ENCODE measurements around the gene ZRANB1. TPM values are rescaled to one million over a fixed set of nuclear protein-coding genes. Genes with fewer than 3 reads are reported as not detected.

Gene ZRANB1
- total RNA-seq, 1 donor from 2014 or later: 14.9 TPM

DNA sequence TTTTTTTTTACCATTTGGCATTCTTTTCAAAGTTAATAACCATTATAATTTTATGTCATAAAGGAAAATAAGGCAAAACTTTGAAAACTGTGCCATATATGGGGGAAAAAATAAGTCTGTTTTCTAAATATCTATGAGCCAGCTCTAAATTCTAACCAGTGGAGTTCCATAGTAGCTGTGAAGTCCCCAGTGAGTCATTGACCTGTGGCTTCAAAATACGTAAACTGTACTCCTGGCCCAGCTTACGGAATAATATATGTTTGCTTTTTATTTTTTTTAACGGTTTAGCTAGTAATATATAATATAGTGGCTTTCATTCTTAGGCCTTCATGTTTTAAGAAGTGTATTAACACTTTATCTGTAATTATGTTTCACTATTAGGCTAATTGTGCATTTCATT, 20.5 kb downstream of the ZRANB1 start:
- H3K9me3 Mint-ChIP-seq: no peaks in the 10 kb centered on the region
- H3K36me3 Mint-ChIP-seq (ENCODE audit: low read depth): peaks cover 5% of the 10 kb centered on the region
- no peak overlapping the region for H3K27ac Mint-ChIP-seq
- peaks cover 11% of the 10 kb centered on the region for H3K4me1 Mint-ChIP-seq
- intact Hi-C loops (cut with micrococcal nuclease): no loop called here
- no peaks in the 10 kb centered on the region for H3K27me3 Mint-ChIP-seq
- no peak for DNase-seq
- H3K4me3 Mint-ChIP-seq: no peak overlapping the region

DNA sequence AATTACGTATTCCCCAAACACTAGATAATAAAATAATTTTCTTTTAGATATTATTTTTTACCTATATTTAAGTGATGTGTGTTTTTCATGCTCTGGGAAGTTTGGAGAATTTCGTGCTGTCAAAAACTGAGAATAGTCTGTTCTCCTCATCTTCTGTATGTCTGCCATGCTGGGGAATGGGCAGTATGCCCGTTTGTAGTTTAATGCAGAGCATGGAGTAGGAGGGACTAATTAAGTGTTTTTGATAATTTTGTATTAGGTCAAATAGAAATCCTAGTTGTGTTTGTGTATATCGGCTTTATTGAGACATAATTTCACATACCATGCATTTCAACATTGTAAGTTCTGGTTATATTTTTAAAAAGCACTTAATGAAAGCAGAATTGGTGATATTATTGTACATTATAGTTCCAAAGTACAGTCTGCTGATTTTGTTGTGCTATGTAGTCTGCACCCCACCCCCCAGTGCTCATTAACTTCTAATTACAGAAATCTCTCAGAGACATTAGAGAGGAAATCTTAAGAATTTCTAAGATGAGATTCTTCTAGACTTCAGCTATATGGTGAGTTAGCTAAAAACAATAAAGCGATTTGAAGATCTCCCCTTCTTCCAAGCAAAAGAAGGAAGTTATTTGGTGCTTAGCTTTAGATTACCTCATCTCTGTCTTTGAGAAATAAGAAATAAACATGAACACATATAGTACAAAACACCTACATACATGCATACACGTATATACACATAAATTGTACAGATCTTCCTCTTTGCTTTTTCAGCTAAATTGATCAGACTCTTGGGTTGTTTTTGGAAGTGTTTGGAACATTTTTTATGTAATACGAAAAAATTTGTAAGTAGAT, 22.2 kb downstream of the ZRANB1 start:
- Mint-ChIP-seq H3K36me3 (ENCODE audit: low read depth) (peaks cover 16% of the 10 kb centered on the region), H3K4me1 (peaks cover 11% of the 10 kb centered on the region), H3K27ac (no peak overlapping the region), H3K4me3 (no peak overlapping the region), H3K9me3 (no peaks in the 10 kb centered on the region), H3K27me3 (no peaks in the 10 kb centered on the region)
- intact Hi-C loops (cut with micrococcal nuclease): no loop called here
- DNase-seq: no peak

DNA sequence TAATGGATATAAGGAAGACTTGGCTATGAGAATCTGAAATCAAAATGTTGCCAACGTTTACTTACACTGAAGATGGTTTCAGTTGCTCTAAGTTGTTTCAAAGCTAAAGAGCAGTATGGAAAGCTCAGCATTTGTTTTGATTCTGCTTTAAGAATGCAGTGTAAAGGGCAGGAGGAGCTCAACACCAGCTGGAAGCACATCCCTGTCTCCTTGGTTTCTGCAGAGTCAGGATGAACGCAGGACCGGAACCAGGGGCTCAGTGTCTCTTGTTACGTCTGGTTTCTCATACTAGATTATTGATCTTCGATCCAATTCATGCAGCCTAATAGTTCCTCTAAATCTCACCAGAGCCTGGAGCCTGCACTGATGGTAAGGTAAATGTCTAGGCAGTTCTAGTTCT, 24.1 kb downstream of the ZRANB1 start:
- no peak overlapping the region for H3K4me3 Mint-ChIP-seq
- H3K27me3 Mint-ChIP-seq: no peaks in the 10 kb centered on the region
- peaks cover 20% of the 10 kb centered on the region for H3K36me3 Mint-ChIP-seq (ENCODE audit: low read depth)
- intact Hi-C loops (cut with micrococcal nuclease): no loop called here
- H3K9me3 Mint-ChIP-seq: no peaks in the 10 kb centered on the region
- no peak for DNase-seq
- no peak overlapping the region for H3K27ac Mint-ChIP-seq
- H3K4me1 Mint-ChIP-seq: peaks cover 10% of the 10 kb centered on the region

DNA sequence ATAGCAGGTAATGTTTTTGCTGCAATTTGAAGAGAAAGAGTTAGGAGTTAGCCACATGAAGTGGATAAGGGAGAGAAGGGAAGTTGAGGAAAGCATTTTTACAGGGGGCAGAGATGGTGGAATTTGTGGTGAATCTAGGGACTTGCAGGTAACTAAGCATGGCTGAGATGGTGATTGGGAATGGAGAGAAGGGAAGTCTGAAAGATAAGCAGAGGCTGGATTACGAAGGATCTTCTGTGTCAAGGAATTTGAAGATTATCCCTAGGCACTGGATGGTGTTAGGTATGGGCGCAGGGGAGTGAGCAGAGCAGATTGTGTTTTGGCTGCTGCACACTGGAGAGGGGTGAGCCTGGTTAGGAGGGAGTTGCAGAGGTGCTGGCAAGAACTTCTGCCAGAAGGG, 25.3 kb downstream of the ZRANB1 start:
- Mint-ChIP-seq H3K4me3 (no peak overlapping the region), H3K27me3 (no peaks in the 10 kb centered on the region), H3K9me3 (no peaks in the 10 kb centered on the region), H3K27ac (no peak overlapping the region), H3K4me1 (peaks cover 11% of the 10 kb centered on the region), H3K36me3 (ENCODE audit: low read depth) (peaks cover 20% of the 10 kb centered on the region)
- intact Hi-C loops (cut with micrococcal nuclease): no loop called here
- DNase-seq: no peak

DNA sequence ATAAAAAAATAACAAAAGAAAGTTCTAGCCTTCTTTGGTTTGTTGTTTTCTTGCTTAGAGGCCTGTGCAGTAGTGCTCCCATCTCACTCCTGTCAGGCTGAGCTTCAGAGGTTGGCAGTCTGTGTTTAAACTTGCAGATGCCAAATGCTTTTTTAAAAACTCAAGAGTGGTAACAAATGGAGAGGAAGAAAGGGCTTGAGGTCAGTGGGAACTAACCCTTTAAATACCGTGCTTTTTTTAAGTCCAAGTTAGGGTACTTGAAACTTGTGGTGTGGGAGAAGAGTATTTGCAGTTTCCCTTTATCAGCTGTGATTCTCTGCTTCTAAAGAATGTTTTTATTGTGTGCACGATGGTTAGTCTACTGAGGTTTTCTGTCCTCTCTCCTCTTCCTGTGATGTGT, 29.4 kb downstream of the ZRANB1 start:
- H3K27me3 Mint-ChIP-seq: no peaks in the 10 kb centered on the region
- peaks cover 40% of the 10 kb centered on the region for H3K36me3 Mint-ChIP-seq (ENCODE audit: low read depth)
- H3K27ac Mint-ChIP-seq: no peak overlapping the region
- intact Hi-C loops (cut with micrococcal nuclease): loop anchor here (10.0 kb wide), 1 partner anchor 784 kb away; no protein-coding TSS in a partner anchor
- DNase-seq: no peak
- H3K4me3 Mint-ChIP-seq: no peak overlapping the region
- H3K4me1 Mint-ChIP-seq: peaks cover 15% of the 10 kb centered on the region
- no peaks in the 10 kb centered on the region for H3K9me3 Mint-ChIP-seq

DNA sequence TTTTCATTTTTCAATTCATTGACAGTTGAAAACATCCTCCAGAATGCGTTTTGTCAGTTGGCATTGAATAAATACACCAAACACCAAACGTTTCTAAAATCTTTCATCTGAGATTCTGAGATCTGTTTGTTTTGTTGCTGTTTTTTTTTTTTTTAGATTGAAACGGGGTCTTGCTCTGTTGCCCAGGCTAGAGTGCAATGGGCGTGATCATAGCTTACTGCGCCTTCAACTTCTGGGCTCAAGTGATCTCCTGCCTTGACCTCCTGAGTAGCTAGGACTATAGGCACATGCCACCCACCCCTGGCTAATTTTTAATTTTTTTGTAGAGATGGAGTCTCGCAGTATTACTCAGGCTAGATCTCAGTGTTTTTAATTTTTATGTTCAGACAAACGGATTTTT, 30.7 kb downstream of the ZRANB1 start:
- intact Hi-C loops (cut with micrococcal nuclease): loop anchor here (10.0 kb wide), 1 partner anchor 782 kb away; no protein-coding TSS in a partner anchor
- Mint-ChIP-seq H3K27me3 (no peaks in the 10 kb centered on the region), H3K9me3 (no peaks in the 10 kb centered on the region), H3K27ac (no peak overlapping the region), H3K36me3 (ENCODE audit: low read depth) (peaks cover 33% of the 10 kb centered on the region), H3K4me3 (no peak overlapping the region), H3K4me1 (peaks cover 15% of the 10 kb centered on the region)
- no peak for DNase-seq

DNA sequence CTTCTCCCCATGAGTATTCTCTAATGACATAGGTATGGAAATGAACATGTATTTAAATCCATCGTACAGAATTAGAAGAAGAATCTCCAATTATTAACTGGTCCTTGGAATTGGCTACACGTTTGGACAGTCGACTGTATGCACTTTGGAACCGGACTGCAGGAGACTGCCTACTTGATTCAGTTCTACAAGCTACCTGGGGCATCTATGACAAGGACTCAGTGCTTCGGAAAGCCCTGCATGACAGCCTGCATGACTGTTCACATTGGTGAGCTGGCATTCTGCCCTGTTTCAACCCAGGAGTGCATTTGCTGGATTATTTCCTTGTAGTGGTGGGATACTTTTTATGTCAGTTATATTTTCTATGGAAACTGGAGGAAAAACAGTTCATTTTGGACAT, 32.2 kb downstream of the ZRANB1 start:
- intact Hi-C loops (cut with micrococcal nuclease): loop anchor here (10.0 kb wide), 1 partner anchor 781 kb away; no protein-coding TSS in a partner anchor
- H3K9me3 Mint-ChIP-seq: no peaks in the 10 kb centered on the region
- H3K4me1 Mint-ChIP-seq: peaks cover 15% of the 10 kb centered on the region
- no peak overlapping the region for H3K4me3 Mint-ChIP-seq
- peaks cover 26% of the 10 kb centered on the region for H3K36me3 Mint-ChIP-seq (ENCODE audit: low read depth)
- no peaks in the 10 kb centered on the region for H3K27me3 Mint-ChIP-seq
- H3K27ac Mint-ChIP-seq: no peak overlapping the region
- DNase-seq: no peak

DNA sequence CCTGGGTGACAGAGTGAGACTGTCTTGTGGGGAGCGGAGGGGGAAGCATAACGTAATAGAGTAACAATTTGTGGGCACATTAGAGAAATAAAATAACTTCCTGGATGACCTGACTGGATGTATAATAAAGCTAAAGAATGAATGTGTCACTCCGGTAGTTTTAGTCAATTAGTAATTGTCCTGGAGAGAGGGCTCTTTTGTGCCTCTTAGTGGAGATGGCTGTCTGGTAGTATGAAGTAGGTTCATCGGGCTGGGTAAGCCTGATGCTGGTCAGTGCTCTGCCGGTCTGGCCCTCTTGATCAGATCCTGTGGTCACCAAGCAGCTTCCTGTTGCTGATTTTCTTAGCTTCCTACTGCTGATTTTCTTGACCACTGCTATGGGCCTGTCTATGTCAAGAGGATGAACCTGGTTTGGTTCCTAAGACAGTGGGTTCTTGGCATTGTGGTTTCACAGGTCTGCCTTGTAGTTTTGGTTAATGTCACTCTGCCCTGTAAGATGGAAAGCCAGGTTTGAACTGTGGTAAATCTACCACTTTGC, 34.1 kb downstream of the ZRANB1 start:
- no peak for DNase-seq
- peaks cover 25% of the 10 kb centered on the region for H3K36me3 Mint-ChIP-seq (ENCODE audit: low read depth)
- peaks cover 13% of the 10 kb centered on the region for H3K4me1 Mint-ChIP-seq
- no peaks in the 10 kb centered on the region for H3K27me3 Mint-ChIP-seq
- intact Hi-C loops (cut with micrococcal nuclease): loop anchor here (10.0 kb wide), 1 partner anchor 779 kb away; no protein-coding TSS in a partner anchor
- no peak overlapping the region for H3K4me3 Mint-ChIP-seq
- no peaks in the 10 kb centered on the region for H3K9me3 Mint-ChIP-seq
- H3K27ac Mint-ChIP-seq: no peak overlapping the region

DNA sequence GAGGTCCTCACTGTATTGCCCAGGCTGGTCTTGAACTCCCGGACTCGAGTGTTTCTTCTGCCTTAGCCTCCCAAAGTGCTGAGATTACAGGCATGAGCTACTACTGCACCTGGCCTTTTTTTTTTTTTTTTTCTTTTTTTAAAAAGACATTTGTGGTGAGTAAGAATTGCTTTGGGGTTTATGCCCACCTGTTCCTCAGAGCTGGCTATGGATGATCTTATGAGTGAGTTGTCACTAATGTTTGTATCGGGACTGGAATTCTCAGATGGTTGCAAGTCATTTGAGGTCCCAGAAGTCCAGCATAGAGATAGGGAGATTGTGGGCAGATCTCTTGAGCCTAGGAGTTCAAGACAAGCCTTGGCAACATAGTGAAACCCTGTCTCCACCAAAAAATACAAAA, 35.2 kb downstream of the ZRANB1 start:
- DNase-seq: no peak
- Mint-ChIP-seq H3K4me1 (peaks cover 7% of the 10 kb centered on the region), H3K36me3 (ENCODE audit: low read depth) (peaks cover 34% of the 10 kb centered on the region), H3K27ac (no peak overlapping the region), H3K27me3 (no peaks in the 10 kb centered on the region), H3K9me3 (no peaks in the 10 kb centered on the region), H3K4me3 (no peak overlapping the region)
- intact Hi-C loops (cut with micrococcal nuclease): loop anchor here (10.0 kb wide), 1 partner anchor 778 kb away; no protein-coding TSS in a partner anchor

DNA sequence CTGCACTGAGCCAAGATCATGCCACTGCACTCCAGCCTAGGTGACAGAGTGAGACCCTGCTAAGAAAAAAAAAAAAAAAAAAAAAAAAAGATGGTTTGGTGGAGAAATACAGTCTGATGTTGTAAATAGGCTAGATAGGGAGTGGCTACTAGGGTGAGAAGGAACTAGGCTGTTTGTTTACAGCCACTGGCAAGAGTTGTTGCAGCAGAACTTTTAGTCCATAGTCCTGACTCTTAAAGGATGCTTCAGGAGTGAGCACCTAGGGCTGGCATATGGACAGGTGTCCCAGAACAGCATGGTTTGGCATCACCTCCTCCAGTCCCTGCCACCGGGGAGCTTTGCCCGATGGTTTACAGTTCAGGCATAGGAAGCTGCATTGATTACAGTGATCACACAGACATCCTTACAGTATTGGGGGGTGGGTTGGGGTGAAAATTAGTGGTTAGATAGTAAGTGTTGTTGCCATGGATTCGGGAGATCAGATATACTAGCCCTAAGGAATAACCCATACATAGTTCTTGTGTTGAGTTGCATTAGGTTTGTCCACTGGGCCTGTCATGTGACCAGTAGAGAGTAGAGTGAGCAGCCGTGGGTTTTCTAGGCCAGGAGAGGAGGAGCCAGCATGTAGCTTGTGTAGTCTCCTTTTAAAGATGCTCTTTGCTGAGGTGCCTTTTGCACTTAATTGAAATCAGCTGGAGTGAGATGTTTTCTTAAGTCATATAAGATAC, 35.9 kb downstream of the ZRANB1 start:
- Mint-ChIP-seq H3K27me3 (no peaks in the 10 kb centered on the region), H3K36me3 (ENCODE audit: low read depth) (peaks cover 37% of the 10 kb centered on the region), H3K9me3 (no peaks in the 10 kb centered on the region), H3K4me3 (no peak overlapping the region), H3K4me1 (peaks cover 8% of the 10 kb centered on the region), H3K27ac (no peak overlapping the region)
- intact Hi-C loops (cut with micrococcal nuclease): loop anchor here (10.0 kb wide), 1 partner anchor 777 kb away; no protein-coding TSS in a partner anchor
- DNase-seq: no peak

DNA sequence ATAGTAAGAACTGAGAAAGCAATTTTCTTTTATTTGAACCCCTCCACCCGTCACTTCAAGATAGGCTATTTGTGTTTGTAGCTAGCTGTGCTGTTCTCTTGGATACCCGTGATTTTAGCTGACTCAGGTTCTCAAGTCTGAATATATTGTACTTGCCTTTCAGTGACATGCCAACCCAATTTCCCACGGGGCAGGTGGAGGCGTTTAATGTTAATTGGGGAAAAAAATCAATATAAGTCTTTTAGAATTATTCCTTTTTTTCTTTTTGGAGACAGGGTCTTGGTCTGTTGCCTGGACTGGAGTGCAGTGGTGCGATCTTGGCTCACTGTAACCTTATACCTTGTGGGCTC, 36.4 kb downstream of the ZRANB1 start:
- H3K27me3 Mint-ChIP-seq: no peaks in the 10 kb centered on the region

DNA sequence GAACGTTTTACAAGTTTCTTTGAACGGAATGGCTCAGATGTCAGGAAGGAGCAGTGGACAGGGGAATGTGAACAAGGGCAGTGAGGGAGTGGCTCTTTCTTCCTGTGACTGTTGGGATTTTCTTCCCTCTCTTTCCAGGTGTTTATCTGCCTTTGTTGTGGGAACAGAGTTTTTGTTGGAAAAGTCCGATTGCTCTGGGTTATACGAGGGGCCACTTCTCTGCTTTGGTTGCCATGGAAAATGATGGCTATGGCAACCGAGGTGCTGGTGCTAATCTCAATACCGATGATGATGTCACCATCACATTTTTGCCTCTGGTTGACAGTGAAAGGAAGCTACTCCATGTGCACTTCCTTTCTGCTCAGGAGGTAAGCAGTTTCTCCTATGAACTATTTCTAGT, 41.4 kb downstream of the ZRANB1 start:
- peak; percentile 49 for DNase-seq
- intact Hi-C loops (cut with micrococcal nuclease): no loop called here
- no peaks in the 10 kb centered on the region for H3K9me3 Mint-ChIP-seq
- no peak overlapping the region for H3K27ac Mint-ChIP-seq
- no peak overlapping the region for H3K4me3 Mint-ChIP-seq
- H3K4me1 Mint-ChIP-seq: peaks cover 13% of the 10 kb centered on the region
- H3K36me3 Mint-ChIP-seq (ENCODE audit: low read depth): peaks cover 48% of the 10 kb centered on the region
- H3K27me3 Mint-ChIP-seq: no peaks in the 10 kb centered on the region

More for the DNA sequence above, 36.4 kb downstream of the ZRANB1 start:
- H3K27ac Mint-ChIP-seq: no peak overlapping the region
- intact Hi-C loops (cut with micrococcal nuclease): loop anchor here (10.0 kb wide), 1 partner anchor 776 kb away; no protein-coding TSS in a partner anchor
- no peaks in the 10 kb centered on the region for H3K9me3 Mint-ChIP-seq
- peaks cover 40% of the 10 kb centered on the region for H3K36me3 Mint-ChIP-seq (ENCODE audit: low read depth)
- DNase-seq: no peak
- no peak overlapping the region for H3K4me3 Mint-ChIP-seq
- peaks cover 13% of the 10 kb centered on the region for H3K4me1 Mint-ChIP-seq

DNA sequence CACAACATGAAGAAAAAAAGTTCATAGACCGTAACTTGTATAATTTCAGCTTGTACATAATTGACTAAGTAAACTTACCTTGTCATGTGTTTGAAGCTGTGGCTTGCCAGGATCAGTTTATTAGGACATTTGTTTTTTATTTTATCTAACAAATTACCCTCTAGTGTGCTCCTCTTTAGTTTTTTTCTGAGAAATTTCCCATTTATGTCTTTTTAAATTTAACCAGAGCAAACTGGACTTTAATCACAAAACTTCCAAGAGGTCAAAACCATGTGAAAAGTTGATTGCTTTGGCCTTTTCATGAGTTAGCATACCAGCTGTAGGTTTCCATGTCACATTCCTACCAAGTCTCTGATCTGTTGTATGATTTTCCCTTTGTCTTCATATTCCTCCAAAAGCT, 42.5 kb downstream of the ZRANB1 start:
- no peaks in the 10 kb centered on the region for H3K9me3 Mint-ChIP-seq
- intact Hi-C loops (cut with micrococcal nuclease): no loop called here
- H3K4me3 Mint-ChIP-seq: no peak overlapping the region
- peaks cover 13% of the 10 kb centered on the region for H3K4me1 Mint-ChIP-seq
- DNase-seq: no peak
- no peaks in the 10 kb centered on the region for H3K27me3 Mint-ChIP-seq
- peaks cover 48% of the 10 kb centered on the region for H3K36me3 Mint-ChIP-seq (ENCODE audit: low read depth)
- no peak overlapping the region for H3K27ac Mint-ChIP-seq

DNA sequence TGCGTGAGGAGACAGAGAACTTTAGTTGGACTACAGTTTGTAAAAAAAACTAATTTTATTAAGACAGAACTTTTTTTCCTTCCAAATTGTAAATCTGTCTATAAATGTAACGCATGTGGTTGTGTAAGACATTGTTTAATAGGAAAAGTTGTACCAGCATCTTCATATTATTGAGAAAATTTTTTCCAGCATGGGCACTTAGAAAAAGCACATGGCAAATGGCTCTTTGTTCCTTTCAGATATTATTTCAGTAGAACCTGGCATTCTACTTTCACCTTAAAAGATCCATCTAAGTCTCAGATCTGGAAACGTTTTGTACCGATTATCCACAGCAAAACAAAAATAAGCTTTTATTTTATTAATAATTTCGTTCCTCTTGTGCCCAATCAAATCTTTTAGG, 43.2 kb downstream of the ZRANB1 start:
- no peak for DNase-seq
- Mint-ChIP-seq H3K9me3 (no peaks in the 10 kb centered on the region), H3K4me1 (peaks cover 13% of the 10 kb centered on the region), H3K27ac (no peak overlapping the region), H3K36me3 (ENCODE audit: low read depth) (peaks cover 48% of the 10 kb centered on the region), H3K27me3 (no peaks in the 10 kb centered on the region), H3K4me3 (no peak overlapping the region)
- intact Hi-C loops (cut with micrococcal nuclease): no loop called here

All from activated CD4-positive, alpha-beta T cell treated with anti-CD3 and anti-CD28 coated beads, Interleukin-2, amount 10 ng/mL, durations not matched to agents 24 days and 14 days (primary cell).